Activated CD4-positive, CD25-positive, alpha-beta regulatory T cell treated with anti-CD3 and anti-CD28 coated beads, Interleukin-2, amount 50 U/mL, for 16 hours (primary cell): ENCODE data around the gene FRMPD4.

Experiments
- DNase-seq: peaks from one replicate; pipeline ENCODE4 v3.0.0-alpha.2; 2020; ENCODE audit warnings: low read depth, low spot score

The FRMPD4 gene

GRCh38 chrX:12366440-12366839, 228.2 kb downstream of the FRMPD4 start:
- no peak for DNase-seq

GRCh38 chrX:12367254-12367653, 229.0 kb downstream of the FRMPD4 start:
- DNase-seq: no peak

GRCh38 chrX:12370497-12370986, 232.3 kb downstream of the FRMPD4 start:
- DNase-seq: no peak

GRCh38 chrX:12372111-12372510, 233.8 kb downstream of the FRMPD4 start:
- DNase-seq: no peak

- no peak for DNase-seq
These were observed 236.0 kb downstream of the FRMPD4 start for GRCh38 chrX:12374286-12374685.

GRCh38 chrX:12378253-12378652, 240.0 kb downstream of the FRMPD4 start:
- DNase-seq: no peak

GRCh38 chrX:12378706-12379105, 240.4 kb downstream of the FRMPD4 start:
- DNase-seq: no peak

- no peak for DNase-seq
These were observed 241.4 kb downstream of the FRMPD4 start for GRCh38 chrX:12379671-12380070.

GRCh38 chrX:12383196-12383595, 244.9 kb downstream of the FRMPD4 start:
- no peak for DNase-seq

GRCh38 chrX:12390301-12390700, 252.0 kb downstream of the FRMPD4 start:
- no peak for DNase-seq

GRCh38 chrX:12396584-12396983, 258.3 kb downstream of the FRMPD4 start:
- DNase-seq: no peak

- no peak for DNase-seq
These were observed 261.9 kb downstream of the FRMPD4 start for GRCh38 chrX:12400218-12400617.

GRCh38 chrX:12401252-12401651, 263.0 kb downstream of the FRMPD4 start:
- no peak for DNase-seq

GRCh38 chrX:12403474-12404082, 265.3 kb downstream of the FRMPD4 start:
- DNase-seq: no peak

- no peak for DNase-seq
These were observed 267.0 kb downstream of the FRMPD4 start for GRCh38 chrX:12405306-12405705.

GRCh38 chrX:12410523-12410922, 272.2 kb downstream of the FRMPD4 start:
- DNase-seq: no peak

- DNase-seq: no peak
These were observed 273.6 kb downstream of the FRMPD4 start for GRCh38 chrX:12411831-12412230.

GRCh38 chrX:12412561-12412960, 274.3 kb downstream of the FRMPD4 start:
- no peak for DNase-seq

GRCh38 chrX:12419591-12419990, 281.3 kb downstream of the FRMPD4 start:
- no peak for DNase-seq

GRCh38 chrX:12421918-12422317, 283.6 kb downstream of the FRMPD4 start:
- DNase-seq: no peak

GRCh38 chrX:12423346-12423745, 285.1 kb downstream of the FRMPD4 start:
- DNase-seq: no peak

GRCh38 chrX:12425496-12425895, 287.2 kb downstream of the FRMPD4 start:
- DNase-seq: no peak

GRCh38 chrX:12426420-12426819, 288.1 kb downstream of the FRMPD4 start:
- DNase-seq: no peak

GRCh38 chrX:12434493-12434892, 296.2 kb downstream of the FRMPD4 start:
- DNase-seq: no peak
